ENCODE measurements around the gene TMEM150A. TPM values are rescaled to one million over a fixed set of nuclear protein-coding genes. Genes with fewer than 3 reads are reported as not detected.
"Not testable (repeated sequence)": the region's sequence is repeated elsewhere in the genome, so short reads cannot be mapped to it uniquely, and the experiment has no call there.

Gene TMEM150A
- total and polyA plus RNA-seq, 5 donors from 2014 or later = 4.9 to 11.3 (median 8.4) TPM

DNA sequence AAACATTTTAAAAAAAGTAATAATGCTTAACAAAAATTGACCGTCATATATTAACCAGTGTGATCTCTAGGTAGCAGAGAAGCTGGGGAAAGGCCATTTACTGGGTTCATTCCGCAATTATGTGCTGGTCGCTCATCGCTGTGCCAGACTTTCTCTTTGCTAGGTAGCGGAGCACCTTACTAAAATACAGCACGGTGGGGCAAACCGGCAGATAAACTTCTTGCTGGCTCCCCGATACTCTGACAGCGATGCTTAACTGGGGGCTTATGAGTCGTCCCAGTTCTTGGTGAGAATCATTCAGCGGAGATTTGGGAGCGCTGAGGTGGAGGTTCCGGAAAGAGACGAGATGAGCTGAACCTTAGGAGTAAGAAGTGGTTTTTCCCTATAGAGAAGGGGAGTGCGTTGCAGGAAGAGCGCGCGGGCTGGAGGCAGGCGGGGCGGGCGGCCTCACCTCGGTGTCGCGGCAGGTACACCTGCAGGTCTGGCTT lies 8.8 kb upstream of the TMEM150A start:
- DNase-seq (peak in 1 of 3 donors; percentile 29), ATAC-seq (ENCODE audit: low read depth in 2 of 2) (peak in 1 of 2 donors; percentile 3)
- peaks cover 17% of the 10 kb centered on the region for H3K36me3 Mint-ChIP-seq
- H3K36me3 ChIP-seq (ENCODE audit: control insufficient read depth, insufficient read depth, low read length) = peaks cover 23% of the 10 kb centered on the region
- peaks cover 19% of the 10 kb centered on the region for H3K4me1 ChIP-seq (ENCODE audit: control insufficient read depth, insufficient read depth, low read length, poor library complexity, severe bottlenecking)
- peak overlapping the region; percentile 98 to 99 (median 99) for H3K4me3 Mint-ChIP-seq
- peak overlapping the region; percentile 92 to 97 (median 93) for H3K27ac Mint-ChIP-seq
- H3K4me3 ChIP-seq (ENCODE audit: low read depth, low read length) = peak overlapping the region; percentile 92
- peaks cover 4 to 53% (median 26%) of the 10 kb centered on the region in 4 donors for H3K4me1 Mint-ChIP-seq
- H3K27ac ChIP-seq (ENCODE audit: insufficient read depth, low read length, poor library complexity, severe bottlenecking) = peak overlapping the region; percentile 76
- H3K27me3 Mint-ChIP-seq = no peaks in the 10 kb centered on the region
- H3K9me3 ChIP-seq (ENCODE audit: control insufficient read depth in 2 of 2, low read length in 2 of 2) = no peaks in the 10 kb centered on the region
- no peaks in the 10 kb centered on the region for H3K9me3 Mint-ChIP-seq
- H3K27me3 ChIP-seq (ENCODE audit: control insufficient read depth, insufficient read depth, low read length) = no peaks in the 10 kb centered on the region

GRCh38 chr2:85607268-85608215 lies 5.0 kb upstream of the TMEM150A start:
- H3K9me3 Mint-ChIP-seq = no peaks in the 10 kb centered on the region
- Histone ChIP-seq H3K27me3 (ENCODE audit: control insufficient read depth, insufficient read depth, low read length) (no peaks in the 10 kb centered on the region), H3K36me3 (ENCODE audit: control insufficient read depth, insufficient read depth, low read length) (peaks cover 25% of the 10 kb centered on the region), H3K27ac (ENCODE audit: insufficient read depth, low read length, poor library complexity, severe bottlenecking) (no peak overlapping the region), H3K4me1 (ENCODE audit: control insufficient read depth, insufficient read depth, low read length, poor library complexity, severe bottlenecking) (peaks cover 36% of the 10 kb centered on the region), H3K4me3 (ENCODE audit: low read depth, low read length) (no peak overlapping the region), H3K9me3 (ENCODE audit: control insufficient read depth in 2 of 2, low read length in 2 of 2) (no peaks in the 10 kb centered on the region)
- H3K27ac Mint-ChIP-seq = peak overlapping the region in 2 of 3 donors; percentile 31 to 53
- ATAC-seq (ENCODE audit: low read depth in 2 of 2) (no peak), DNase-seq (no peak)
- H3K4me1 Mint-ChIP-seq = peaks cover 5 to 75% (median 42%) of the 10 kb centered on the region in 4 donors
- peak overlapping the region in 2 of 4 donors; percentile 81 to 87 for H3K4me3 Mint-ChIP-seq
- peaks cover 20% of the 10 kb centered on the region for H3K36me3 Mint-ChIP-seq
- H3K27me3 Mint-ChIP-seq = no peaks in the 10 kb centered on the region

- H3K4me1 Mint-ChIP-seq = peaks cover 5 to 75% (median 39%) of the 10 kb centered on the region in 4 donors
- peaks cover 20% of the 10 kb centered on the region for H3K36me3 Mint-ChIP-seq
- peaks cover 39% of the 10 kb centered on the region for H3K4me1 ChIP-seq (ENCODE audit: control insufficient read depth, insufficient read depth, low read length, poor library complexity, severe bottlenecking)
Measured at GRCh38 chr2:85606116-85606455, 3.6 kb upstream of the TMEM150A start.

GRCh38 chr2:85605406-85606115 lies 3.1 kb upstream of the TMEM150A start:
- Histone ChIP-seq H3K27ac (ENCODE audit: insufficient read depth, low read length, poor library complexity, severe bottlenecking) (no peak overlapping the region), H3K36me3 (ENCODE audit: control insufficient read depth, insufficient read depth, low read length) (peaks cover 25% of the 10 kb centered on the region), H3K9me3 (ENCODE audit: control insufficient read depth in 2 of 2, low read length in 2 of 2) (no peaks in the 10 kb centered on the region), H3K4me3 (ENCODE audit: low read depth, low read length) (no peak overlapping the region), H3K4me1 (ENCODE audit: control insufficient read depth, insufficient read depth, low read length, poor library complexity, severe bottlenecking) (peaks cover 36% of the 10 kb centered on the region), H3K27me3 (ENCODE audit: control insufficient read depth, insufficient read depth, low read length) (no peaks in the 10 kb centered on the region)
- H3K9me3 Mint-ChIP-seq = no peaks in the 10 kb centered on the region
- H3K4me3 Mint-ChIP-seq = peak overlapping the region in 2 of 4 donors; percentile 73 to 84
- H3K36me3 Mint-ChIP-seq = peaks cover 20% of the 10 kb centered on the region
- peak overlapping the region in 1 of 3 donors; percentile 31 for H3K27ac Mint-ChIP-seq
- peaks cover 5 to 78% (median 38%) of the 10 kb centered on the region in 4 donors for H3K4me1 Mint-ChIP-seq
- H3K27me3 Mint-ChIP-seq = no peaks in the 10 kb centered on the region
- ATAC-seq (ENCODE audit: low read depth in 2 of 2) (no peak), DNase-seq (no peak)

More at GRCh38 chr2:85606116-85606455, 3.6 kb upstream of the TMEM150A start:
- H3K4me3 ChIP-seq (ENCODE audit: low read depth, low read length) = no peak overlapping the region
- ATAC-seq (ENCODE audit: low read depth in 2 of 2) (no peak), DNase-seq (no peak)
- no peaks in the 10 kb centered on the region for H3K9me3 Mint-ChIP-seq
- H3K36me3 ChIP-seq (ENCODE audit: control insufficient read depth, insufficient read depth, low read length) = peaks cover 25% of the 10 kb centered on the region
- no peaks in the 10 kb centered on the region for H3K9me3 ChIP-seq (ENCODE audit: control insufficient read depth in 2 of 2, low read length in 2 of 2)
- H3K27ac Mint-ChIP-seq = no peak overlapping the region
- H3K27me3 Mint-ChIP-seq = no peaks in the 10 kb centered on the region
- no peaks in the 10 kb centered on the region for H3K27me3 ChIP-seq (ENCODE audit: control insufficient read depth, insufficient read depth, low read length)
- H3K27ac ChIP-seq (ENCODE audit: insufficient read depth, low read length, poor library complexity, severe bottlenecking) = no peak overlapping the region
- peak overlapping the region in 2 of 4 donors; percentile 24 to 84 for H3K4me3 Mint-ChIP-seq

GRCh38 chr2:85604568-85605339 lies 2.3 kb upstream of the TMEM150A start:
- Histone ChIP-seq H3K36me3 (ENCODE audit: control insufficient read depth, insufficient read depth, low read length) (peaks cover 25% of the 10 kb centered on the region), H3K4me1 (ENCODE audit: control insufficient read depth, insufficient read depth, low read length, poor library complexity, severe bottlenecking) (peaks cover 30% of the 10 kb centered on the region), H3K4me3 (ENCODE audit: low read depth, low read length) (no peak overlapping the region), H3K27me3 (ENCODE audit: control insufficient read depth, insufficient read depth, low read length) (no peaks in the 10 kb centered on the region), H3K9me3 (ENCODE audit: control insufficient read depth in 2 of 2, low read length in 2 of 2) (no peaks in the 10 kb centered on the region), H3K27ac (ENCODE audit: insufficient read depth, low read length, poor library complexity, severe bottlenecking) (no peak overlapping the region)
- Mint-ChIP-seq H3K9me3 (no peaks in the 10 kb centered on the region), H3K27ac (peak overlapping the region in 2 of 3 donors; percentile 31 to 53), H3K4me1 (peaks cover 5 to 71% (median 33%) of the 10 kb centered on the region in 4 donors), H3K27me3 (no peaks in the 10 kb centered on the region), H3K36me3 (peaks cover 20% of the 10 kb centered on the region), H3K4me3 (peak overlapping the region; percentile 23 to 73 (median 67))
- ATAC-seq (ENCODE audit: low read depth in 2 of 2) (no peak), DNase-seq (no peak)

DNA sequence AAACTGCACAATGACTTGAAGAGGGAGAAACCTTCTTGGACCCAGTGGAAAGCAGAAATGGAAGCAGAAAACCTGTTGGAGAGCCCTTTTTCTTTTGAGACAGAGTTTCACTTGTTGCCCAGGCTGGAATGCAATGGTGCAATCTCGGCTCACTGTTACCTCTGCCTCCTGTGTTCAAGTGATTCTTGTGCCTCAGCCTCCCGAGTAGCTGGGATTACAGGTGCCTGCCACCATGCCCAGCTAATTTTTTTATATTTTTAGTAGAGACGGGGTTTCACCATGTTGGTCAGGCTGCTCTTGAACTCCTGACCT lies 1.6 kb upstream of the TMEM150A start:
- not testable (repeated sequence) for H3K27ac Mint-ChIP-seq, DNase-seq
- peaks cover 5 to 68% (median 31%) of the 10 kb centered on the region in 4 donors for H3K4me1 Mint-ChIP-seq

More for the DNA sequence above, 1.6 kb upstream of the TMEM150A start:
- Mint-ChIP-seq H3K36me3 (peaks cover 16% of the 10 kb centered on the region), H3K4me3 (peak overlapping the region in 3 of 4 donors; percentile 87 to 96 (median 92))
- not testable (repeated sequence) for H3K9me3 Mint-ChIP-seq; H3K27me3 Mint-ChIP-seq; H3K9me3 ChIP-seq (ENCODE audit: control insufficient read depth in 2 of 2, low read length in 2 of 2); H3K4me3 ChIP-seq (ENCODE audit: low read depth, low read length); ATAC-seq (ENCODE audit: low read depth in 2 of 2); H3K27me3 ChIP-seq (ENCODE audit: control insufficient read depth, insufficient read depth, low read length); H3K27ac ChIP-seq (ENCODE audit: insufficient read depth, low read length, poor library complexity, severe bottlenecking)
- H3K4me1 ChIP-seq (ENCODE audit: control insufficient read depth, insufficient read depth, low read length, poor library complexity, severe bottlenecking) = peaks cover 30% of the 10 kb centered on the region
- H3K36me3 ChIP-seq (ENCODE audit: control insufficient read depth, insufficient read depth, low read length) = peaks cover 21% of the 10 kb centered on the region

Measured in CD4-positive, CD25-positive, alpha-beta regulatory T cell (primary cell).